Nephron progenitor cell (in vitro differentiated cells): ENCODE measurements around the gene EARS2.
"Not testable (repeated sequence)": the region's sequence is repeated elsewhere in the genome, so short reads cannot be mapped to it uniquely, and the experiment has no call there.

Source experiments
- DNase-seq: peaks from one replicate; pipeline ENCODE4 v3.0.0; 2021
- H3K27ac Mint-ChIP-seq: 2 replicates; pipeline ENCODE4 v1.8.0; 2021; ENCODE audit warnings: mild to moderate bottlenecking, moderate library complexity, mixed read lengths
- H3K27me3 Mint-ChIP-seq: 2 replicates; pipeline ENCODE4 v1.8.0; 2021; ENCODE audit warnings: mild to moderate bottlenecking, low read depth, mixed read lengths; ENCODE audit not compliant: poor library complexity
- H3K36me3 Mint-ChIP-seq: 2 replicates; pipeline ENCODE4 v1.8.0; 2021; ENCODE audit warnings: low read depth, mixed read lengths
- H3K4me1 Mint-ChIP-seq: 2 replicates; pipeline ENCODE4 v1.8.0; 2021; ENCODE audit warnings: mixed read lengths
- H3K4me3 Mint-ChIP-seq: 2 replicates; pipeline ENCODE4 v1.8.0; 2021; ENCODE audit warnings: mild to moderate bottlenecking, moderate library complexity, mixed read lengths
- H3K9me3 Mint-ChIP-seq: 2 replicates; pipeline ENCODE4 v1.8.0; 2021; ENCODE audit warnings: mild to moderate bottlenecking, moderate library complexity, mixed read lengths
- TF ChIP-seq, protein P1 (sequence below): fragments of 200-600 bp; sonication (generic); IDR thresholded peaks from 2 replicates; pipeline ENCODE4 v1.5.0; 2021; ENCODE audit warnings: antibody characterized with exemption

EARS2 gene

GRCh38 chr16:23484510-23485256, 72.5 kb downstream of the EARS2 start:
- TF ChIP-seq, protein P1, sequence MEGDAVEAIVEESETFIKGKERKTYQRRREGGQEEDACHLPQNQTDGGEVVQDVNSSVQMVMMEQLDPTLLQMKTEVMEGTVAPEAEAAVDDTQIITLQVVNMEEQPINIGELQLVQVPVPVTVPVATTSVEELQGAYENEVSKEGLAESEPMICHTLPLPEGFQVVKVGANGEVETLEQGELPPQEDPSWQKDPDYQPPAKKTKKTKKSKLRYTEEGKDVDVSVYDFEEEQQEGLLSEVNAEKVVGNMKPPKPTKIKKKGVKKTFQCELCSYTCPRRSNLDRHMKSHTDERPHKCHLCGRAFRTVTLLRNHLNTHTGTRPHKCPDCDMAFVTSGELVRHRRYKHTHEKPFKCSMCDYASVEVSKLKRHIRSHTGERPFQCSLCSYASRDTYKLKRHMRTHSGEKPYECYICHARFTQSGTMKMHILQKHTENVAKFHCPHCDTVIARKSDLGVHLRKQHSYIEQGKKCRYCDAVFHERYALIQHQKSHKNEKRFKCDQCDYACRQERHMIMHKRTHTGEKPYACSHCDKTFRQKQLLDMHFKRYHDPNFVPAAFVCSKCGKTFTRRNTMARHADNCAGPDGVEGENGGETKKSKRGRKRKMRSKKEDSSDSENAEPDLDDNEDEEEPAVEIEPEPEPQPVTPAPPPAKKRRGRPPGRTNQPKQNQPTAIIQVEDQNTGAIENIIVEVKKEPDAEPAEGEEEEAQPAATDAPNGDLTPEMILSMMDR, result no peak
- Mint-ChIP-seq H3K4me1 (no peaks in the 10 kb centered on the region), H3K9me3 (no peaks in the 10 kb centered on the region), H3K27me3 (no peaks in the 10 kb centered on the region), H3K36me3 (peaks cover 51% of the 10 kb centered on the region), H3K4me3 (no peak overlapping the region), H3K27ac (no peak overlapping the region)
- DNase-seq, result no peak

- peaks cover 59% of the 10 kb centered on the region for H3K36me3 Mint-ChIP-seq
- not testable (repeated sequence) for H3K27me3 Mint-ChIP-seq, H3K27ac Mint-ChIP-seq, DNase-seq, H3K4me1 Mint-ChIP-seq, H3K9me3 Mint-ChIP-seq, H3K4me3 Mint-ChIP-seq
Measured at GRCh38 chr16:23483492-23483891, 73.7 kb downstream of the EARS2 start.

DNA sequence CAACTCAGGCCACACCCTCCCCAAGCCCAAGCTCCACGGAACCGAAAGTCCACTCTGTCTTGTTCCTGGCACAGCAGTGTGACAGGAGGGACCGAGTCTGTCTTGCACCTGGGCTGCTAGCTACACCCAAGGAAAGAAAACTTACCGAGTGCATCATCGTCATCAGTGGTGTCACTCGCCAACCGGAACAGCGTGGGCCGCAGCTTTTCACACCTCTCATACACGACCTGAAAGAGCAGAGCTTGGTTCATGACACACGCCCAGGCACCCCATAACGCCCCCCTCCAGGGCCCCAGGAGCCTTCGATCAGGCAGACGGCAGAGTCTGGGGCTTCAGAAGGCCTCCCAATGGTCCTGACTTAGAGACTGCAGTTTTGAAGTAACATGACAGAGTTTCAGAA, 74.4 kb downstream of the EARS2 start:
- peaks cover 65% of the 10 kb centered on the region for H3K36me3 Mint-ChIP-seq
- H3K4me1 Mint-ChIP-seq, result no peaks in the 10 kb centered on the region
- TF ChIP-seq, protein P1, result no peak
- DNase-seq, result no peak
- no peaks in the 10 kb centered on the region for H3K9me3 Mint-ChIP-seq
- no peaks in the 10 kb centered on the region for H3K27me3 Mint-ChIP-seq
- no peak overlapping the region for H3K27ac Mint-ChIP-seq
- no peak overlapping the region for H3K4me3 Mint-ChIP-seq

- TF ChIP-seq, protein P1, result no peak
- Mint-ChIP-seq H3K27ac (no peak overlapping the region), H3K4me1 (no peaks in the 10 kb centered on the region), H3K4me3 (no peak overlapping the region), H3K27me3 (no peaks in the 10 kb centered on the region), H3K36me3 (peaks cover 72% of the 10 kb centered on the region), H3K9me3 (no peaks in the 10 kb centered on the region)
- no peak for DNase-seq
Measured at GRCh38 chr16:23480257-23480656, 76.9 kb downstream of the EARS2 start.

GRCh38 chr16:23479138-23479537, 78.0 kb downstream of the EARS2 start:
- Mint-ChIP-seq H3K27ac (no peak overlapping the region), H3K27me3 (no peaks in the 10 kb centered on the region), H3K4me1 (no peaks in the 10 kb centered on the region), H3K9me3 (no peaks in the 10 kb centered on the region), H3K36me3 (peaks cover 72% of the 10 kb centered on the region), H3K4me3 (no peak overlapping the region)
- TF ChIP-seq, protein P1, result no peak
- no peak for DNase-seq

DNA sequence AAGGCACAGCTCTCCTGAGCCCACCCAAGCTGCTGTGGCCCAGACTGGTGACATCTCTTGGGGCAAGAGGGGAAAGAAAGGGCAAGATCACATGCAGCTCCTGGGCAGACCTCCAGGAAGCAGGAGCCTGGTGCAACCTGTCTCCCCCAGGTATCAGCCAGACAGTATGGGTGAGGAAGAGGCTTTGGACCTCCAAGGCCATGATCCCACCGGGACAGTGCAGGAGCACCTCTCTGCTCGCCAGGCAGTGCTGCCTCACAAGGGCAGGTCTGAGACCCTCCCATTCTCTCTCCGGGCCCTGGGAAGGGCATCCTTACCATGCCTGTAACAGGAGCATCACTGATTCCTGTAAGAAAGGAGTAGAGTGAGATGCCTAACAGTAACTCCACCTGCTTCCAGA, 78.6 kb downstream of the EARS2 start:
- H3K27me3 Mint-ChIP-seq, result no peaks in the 10 kb centered on the region
- TF ChIP-seq, protein P1, result no peak
- H3K36me3 Mint-ChIP-seq, result peaks cover 77% of the 10 kb centered on the region
- H3K27ac Mint-ChIP-seq, result no peak overlapping the region
- no peak for DNase-seq
- H3K4me3 Mint-ChIP-seq, result no peak overlapping the region
- H3K9me3 Mint-ChIP-seq, result no peaks in the 10 kb centered on the region
- H3K4me1 Mint-ChIP-seq, result no peaks in the 10 kb centered on the region
